Cardiac ventricle fibroblast (primary cell): Measurements from ENCODE around the gene AZI2. TPM values are rescaled to one million over a fixed set of nuclear protein-coding genes. Genes with fewer than 3 reads are reported as not detected.

Experiments
- total RNA-seq: library from RNA; depleted of rRNA; stranded (reverse); fragments of >200 nt; gene quantifications from 2 replicates; pipeline ENCODE4 v1.2.3, GENCODE V29; 2015

Gene AZI2, protein sequence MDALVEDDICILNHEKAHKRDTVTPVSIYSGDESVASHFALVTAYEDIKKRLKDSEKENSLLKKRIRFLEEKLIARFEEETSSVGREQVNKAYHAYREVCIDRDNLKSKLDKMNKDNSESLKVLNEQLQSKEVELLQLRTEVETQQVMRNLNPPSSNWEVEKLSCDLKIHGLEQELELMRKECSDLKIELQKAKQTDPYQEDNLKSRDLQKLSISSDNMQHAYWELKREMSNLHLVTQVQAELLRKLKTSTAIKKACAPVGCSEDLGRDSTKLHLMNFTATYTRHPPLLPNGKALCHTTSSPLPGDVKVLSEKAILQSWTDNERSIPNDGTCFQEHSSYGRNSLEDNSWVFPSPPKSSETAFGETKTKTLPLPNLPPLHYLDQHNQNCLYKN
- 75.9 and 86.2 TPM in 2 replicates for total RNA-seq

GRCh38 chr3:28348629-28349468, at the start of gene AZI2, which contains the start of gene ZCWPW2:
Gene AZI2, minus strand, starts transcription at chr3:28348824. Its CDS starts 8,207 bp downstream, at chr3:28340617.
Gene ZCWPW2, plus strand, starts transcription at chr3:28348721. Its CDS starts 64,348 bp downstream, at chr3:28413069.

Other genes with a start within 250 kb of the AZI2 start
- 17.1 and 18.1 TPM in 2 replicates for gene CMC1, start 107.2 kb downstream of the AZI2 start, total RNA-seq
- gene ZCWPW2, start 103 bp downstream of the AZI2 start, total RNA-seq: 0.68 and 0.94 TPM in 2 replicates